Thymus (tissue), 11 donors: ENCODE measurements around the gene LHPP. TPM values are rescaled to one million over a fixed set of nuclear protein-coding genes. Genes with fewer than 3 reads are reported as not detected.

Source experiments
- DNase-seq, 9 donors: peaks; one replicate each; pipeline ENCODE4 v3.0.0-alpha.2; 2013; ENCODE audit warnings: low spot score in 9 of 9, low read depth in 6 of 9, missing footprints in 1 of 9
- H3K27ac ChIP-seq, 2 donors: one replicate each; pipeline ENCODE4 v1.5.1; 2013; ENCODE audit warnings: control low read depth in 1 of 2, low read depth in 1 of 2, low read length in 1 of 2, mild to moderate bottlenecking in 1 of 2, moderate library complexity in 1 of 2
- H3K27me3 ChIP-seq, 2 donors: one replicate each; pipeline ENCODE4 v1.5.1; 2013; ENCODE audit warnings: low read length in 1 of 2; ENCODE audit not compliant: control insufficient read depth in 2 of 2, insufficient read depth in 1 of 2
- H3K36me3 ChIP-seq, 2 donors: one replicate each; pipeline ENCODE4 v1.5.1; 2013; ENCODE audit warnings: low read length in 1 of 2, mild to moderate bottlenecking in 1 of 2, moderate library complexity in 1 of 2; ENCODE audit not compliant: control insufficient read depth in 2 of 2, insufficient read depth in 2 of 2
- H3K4me1 ChIP-seq, 2 donors: one replicate each; pipeline ENCODE4 v1.5.1; 2013; ENCODE audit warnings: low read length in 2 of 2; ENCODE audit not compliant: control insufficient read depth in 2 of 2, insufficient read depth in 2 of 2
- H3K4me3 ChIP-seq, 2 donors: one replicate each; pipeline ENCODE4 v1.5.1; 2013; ENCODE audit warnings: low read length in 2 of 2, control low read depth in 1 of 2, mild to moderate bottlenecking in 1 of 2
- H3K9me3 ChIP-seq, 2 donors: one replicate each; pipeline ENCODE4 v1.5.1; 2013; ENCODE audit warnings: low read length in 1 of 2, mild to moderate bottlenecking in 1 of 2; ENCODE audit not compliant: control insufficient read depth in 2 of 2, insufficient read depth in 1 of 2
- WGBS: extraction: QIAGEN DNeasy Blood & Tissue Kit; methylation state at CpG from one replicate; pipeline ENCODE4 v1.1.7; 2013; 5-methylcytosine and 5-hydroxymethylcytosine counted together
- polyA plus RNA-seq: library from polyadenylated mRNA; stranded (reverse); fragments of 200-250 nt; gene quantifications from one replicate; pipeline ENCODE4 v1.2.3, GENCODE V29; 2013
- total RNA-seq: library from RNA; stranded (reverse); fragments of 120-200 nt; gene quantifications from one replicate; pipeline ENCODE4 v1.2.4, GENCODE V29; 2013
- donor health status: healthy.

Gene LHPP
- total and polyA plus RNA-seq, 2 donors: 6.3 to 13.5 TPM

DNA sequence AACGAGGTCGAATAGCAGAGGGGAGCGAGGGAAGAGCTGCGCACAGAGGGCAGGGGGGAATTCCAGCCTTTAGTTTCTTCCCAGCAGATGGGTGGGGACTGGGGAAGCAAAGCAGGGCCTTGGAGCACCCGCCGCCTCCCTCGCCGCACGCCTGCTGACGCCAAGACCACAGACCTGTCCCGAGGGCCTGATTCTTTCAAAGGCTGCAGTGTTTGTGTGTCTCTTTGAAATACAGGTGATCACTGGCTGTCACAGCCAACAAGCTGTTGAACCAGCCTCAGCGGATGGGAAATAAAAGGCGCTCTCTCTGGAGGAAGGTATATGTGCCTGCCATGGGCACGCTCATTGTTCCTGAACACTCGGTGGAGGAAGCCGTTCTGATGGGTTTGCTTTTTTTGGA is 163.3 kb downstream of the LHPP start:
- H3K4me1 ChIP-seq: peaks cover 94 to 100% of the 10 kb centered on the region in 2 donors
- DNase-seq: peak in 2 of 9 donors; percentile 51 to 73
- WGBS: 29% methylated on average over 16 of the region's 16 CpGs
- peaks cover 0 to 3% of the 10 kb centered on the region in 2 donors for H3K9me3 ChIP-seq
- peak overlapping the region; percentile 87 to 88 for H3K27ac ChIP-seq
- H3K4me3 ChIP-seq: no peak overlapping the region
- H3K36me3 ChIP-seq: peaks cover 35 to 48% of the 10 kb centered on the region in 2 donors
- no peaks in the 10 kb centered on the region for H3K27me3 ChIP-seq

GRCh38 chr10:124625831-124626238 is 164.2 kb downstream of the LHPP start:
- H3K27ac ChIP-seq: peak overlapping the region; percentile 87 to 88
- peak in 1 of 9 donors; percentile 25 for DNase-seq
- 91% methylated on average over 23 of the region's 23 CpGs for WGBS

GRCh38 chr10:124626759-124627380 is 165.2 kb downstream of the LHPP start:
- Histone ChIP-seq H3K4me1 (peaks cover 93 to 100% of the 10 kb centered on the region in 2 donors), H3K36me3 (peaks cover 21 to 33% of the 10 kb centered on the region in 2 donors), H3K4me3 (peak overlapping the region in 1 of 2 donors; percentile 14), H3K27ac (peak overlapping the region; percentile 87 to 88), H3K9me3 (peaks cover 0 to 3% of the 10 kb centered on the region in 2 donors), H3K27me3 (no peaks in the 10 kb centered on the region)
- WGBS: 14% methylated on average over 13 of the region's 13 CpGs
- peak in 4 of 9 donors; percentile 68 to 88 (median 72) for DNase-seq

More at GRCh38 chr10:124625831-124626238, 164.2 kb downstream of the LHPP start:
- Histone ChIP-seq H3K27me3 (no peaks in the 10 kb centered on the region), H3K4me1 (peaks cover 94 to 100% of the 10 kb centered on the region in 2 donors), H3K9me3 (peaks cover 0 to 3% of the 10 kb centered on the region in 2 donors), H3K36me3 (peaks cover 30 to 41% of the 10 kb centered on the region in 2 donors), H3K4me3 (no peak overlapping the region)

GRCh38 chr10:124627866-124628675 is 166.4 kb downstream of the LHPP start:
- no peak overlapping the region for H3K4me3 ChIP-seq
- peaks cover 15 to 30% of the 10 kb centered on the region in 2 donors for H3K36me3 ChIP-seq
- no peaks in the 10 kb centered on the region for H3K27me3 ChIP-seq
- H3K4me1 ChIP-seq: peaks cover 94 to 100% of the 10 kb centered on the region in 2 donors
- H3K9me3 ChIP-seq: peaks cover 0 to 3% of the 10 kb centered on the region in 2 donors
- WGBS: 64% methylated on average over 12 of the region's 12 CpGs
- H3K27ac ChIP-seq: peak overlapping the region; percentile 87 to 88
- peak in 1 of 9 donors; percentile 39 for DNase-seq

- no peak overlapping the region for H3K4me3 ChIP-seq
- WGBS: 94% methylated on average over 9 of the region's 9 CpGs
- DNase-seq: no peak
- H3K27ac ChIP-seq: peak overlapping the region; percentile 87 to 88
- H3K27me3 ChIP-seq: no peaks in the 10 kb centered on the region
- H3K4me1 ChIP-seq: peaks cover 92 to 94% of the 10 kb centered on the region in 2 donors
- peaks cover 13 to 24% of the 10 kb centered on the region in 2 donors for H3K36me3 ChIP-seq
- peaks cover 0 to 3% of the 10 kb centered on the region in 2 donors for H3K9me3 ChIP-seq
These were observed 167.0 kb downstream of the LHPP start for GRCh38 chr10:124628676-124629021.

- DNase-seq: peak in 1 of 9 donors; percentile 40
- H3K36me3 ChIP-seq: peaks cover 10 to 26% of the 10 kb centered on the region in 2 donors
- H3K9me3 ChIP-seq: peaks cover 0 to 4% of the 10 kb centered on the region in 2 donors
- peak overlapping the region; percentile 52 to 71 for H3K27ac ChIP-seq
- WGBS: 64% methylated on average over 6 of the region's 6 CpGs
- H3K4me1 ChIP-seq: peaks cover 86% of the 10 kb centered on the region in 2 donors
- no peaks in the 10 kb centered on the region for H3K27me3 ChIP-seq
- H3K4me3 ChIP-seq: no peak overlapping the region
These were observed 167.8 kb downstream of the LHPP start for GRCh38 chr10:124629415-124629814.

- H3K36me3 ChIP-seq: peaks cover 10 to 27% of the 10 kb centered on the region in 2 donors
- peaks cover 81 to 82% of the 10 kb centered on the region in 2 donors for H3K4me1 ChIP-seq
- H3K4me3 ChIP-seq: no peak overlapping the region
- no peak for DNase-seq
- peak overlapping the region; percentile 25 to 71 for H3K27ac ChIP-seq
- peaks cover 0 to 6% of the 10 kb centered on the region in 2 donors for H3K9me3 ChIP-seq
- WGBS: 61% methylated on average over 6 of the region's 6 CpGs
- H3K27me3 ChIP-seq: no peaks in the 10 kb centered on the region
These were observed 168.2 kb downstream of the LHPP start for GRCh38 chr10:124629842-124630241.

DNA sequence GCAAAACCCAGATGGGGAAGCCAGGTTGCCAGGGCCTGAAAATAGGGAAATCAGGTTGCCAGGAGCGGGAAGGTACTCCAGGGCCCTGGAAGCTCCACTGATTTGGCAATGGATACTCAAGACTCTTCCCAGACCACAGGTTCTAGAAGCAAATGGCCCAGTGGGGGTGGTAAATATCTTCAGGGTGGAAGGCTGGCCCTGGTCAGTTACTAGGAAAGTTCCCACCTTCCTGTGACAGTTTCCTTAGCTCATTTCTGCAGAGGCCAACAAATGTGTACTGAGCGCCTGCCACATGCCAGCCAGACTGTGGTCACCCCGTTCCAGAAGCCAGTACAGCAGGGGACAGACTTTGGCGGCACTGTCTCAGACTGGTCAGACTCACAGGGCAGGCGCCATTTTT is 168.9 kb downstream of the LHPP start:
- WGBS: 95% methylated on average over 5 of the region's 5 CpGs
- Histone ChIP-seq H3K4me3 (no peak overlapping the region), H3K36me3 (peaks cover 14 to 29% of the 10 kb centered on the region in 2 donors), H3K9me3 (peaks cover 0 to 6% of the 10 kb centered on the region in 2 donors), H3K27ac (peak overlapping the region; percentile 39 to 46), H3K27me3 (no peaks in the 10 kb centered on the region), H3K4me1 (peaks cover 74 to 78% of the 10 kb centered on the region in 2 donors)
- no peak for DNase-seq

GRCh38 chr10:124632064-124632531 is 170.5 kb downstream of the LHPP start:
- H3K27ac ChIP-seq: peak overlapping the region; percentile 16 to 50
- WGBS: 79% methylated on average over 19 of the region's 19 CpGs

More at GRCh38 chr10:124632064-124632531, 170.5 kb downstream of the LHPP start:
- H3K4me3 ChIP-seq: no peak overlapping the region
- H3K4me1 ChIP-seq: peaks cover 64 to 78% of the 10 kb centered on the region in 2 donors
- peaks cover 0 to 6% of the 10 kb centered on the region in 2 donors for H3K9me3 ChIP-seq
- no peak for DNase-seq
- peaks cover 15 to 30% of the 10 kb centered on the region in 2 donors for H3K36me3 ChIP-seq
- H3K27me3 ChIP-seq: no peaks in the 10 kb centered on the region
